C4-2B (cell line): ENCODE measurements around the gene HGFAC.

ENCODE experiments used
- H3K27ac ChIP-seq: fragments of 450-650 bp; 2 replicates; pipeline ENCODE4 v1.5.1; 2017
- CTCF ChIP-seq: fragments of 450-650 bp; conservative IDR thresholded peaks from 2 replicates; pipeline ENCODE4 v1.5.1; 2017; ENCODE audit warnings: mild to moderate bottlenecking
- ZFX ChIP-seq: fragments of 450-650 bp; IDR thresholded peaks from 2 replicates; pipeline ENCODE4 v1.6.1; 2017

HGFAC gene

DNA sequence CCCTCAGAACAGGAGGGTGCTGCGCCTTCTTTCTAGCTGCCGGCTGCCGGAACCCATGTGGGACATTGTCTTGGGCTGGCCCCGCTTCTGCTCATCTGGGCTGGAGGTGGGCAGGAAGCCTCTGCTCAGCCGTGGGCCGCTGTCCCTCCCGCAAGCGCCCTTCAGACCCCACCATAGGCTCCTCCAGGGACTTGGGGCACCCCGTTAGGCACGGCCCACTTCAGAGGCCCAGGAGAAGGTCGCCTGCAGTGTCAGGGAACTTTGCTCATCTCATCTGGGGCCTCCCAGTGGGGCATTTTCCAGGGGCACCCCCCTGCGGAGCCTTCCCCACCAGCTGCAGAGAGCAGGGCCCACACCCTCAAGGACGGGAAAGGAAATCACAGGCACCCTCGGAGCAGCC is 54.3 kb downstream of the HGFAC start:
- no peak for TF ChIP-seq ZFX
- TF ChIP-seq CTCF = no peak
- no peak overlapping the region for H3K27ac ChIP-seq

- TF ChIP-seq CTCF = no peak
- no peak for TF ChIP-seq ZFX
- H3K27ac ChIP-seq = no peak overlapping the region
Measured at GRCh38 chr4:3497095-3497494, 55.3 kb downstream of the HGFAC start.

- H3K27ac ChIP-seq = no peak overlapping the region
- no peak for TF ChIP-seq ZFX
- TF ChIP-seq CTCF = no peak
Measured at GRCh38 chr4:3497523-3498389, 56.0 kb downstream of the HGFAC start.

- TF ChIP-seq CTCF = no peak
- TF ChIP-seq ZFX = no peak
- no peak overlapping the region for H3K27ac ChIP-seq
Measured at GRCh38 chr4:3498407-3498806, 56.6 kb downstream of the HGFAC start.
